GM21576 (cell line): ENCODE results near the gene NR2C2AP.
"Not testable (repeated sequence)": the region's sequence is repeated elsewhere in the genome, so short reads cannot be mapped to it uniquely, and the experiment has no call there.

Experiments used
- ATAC-seq: cut with Tn5 transposase; IDR thresholded peaks from one replicate; pipeline ENCODE4 v1.9.1; 2021; ENCODE audit warnings: mild to moderate bottlenecking, moderate library complexity; ENCODE audit not compliant: unreplicated experiment

Gene NR2C2AP, protein sequence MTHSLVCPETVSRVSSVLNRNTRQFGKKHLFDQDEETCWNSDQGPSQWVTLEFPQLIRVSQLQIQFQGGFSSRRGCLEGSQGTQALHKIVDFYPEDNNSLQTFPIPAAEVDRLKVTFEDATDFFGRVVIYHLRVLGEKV

GRCh38 chr19:19203012-19203856 lies at the start of gene NR2C2AP:
TSS of gene NR2C2AP (minus strand) at chr19:19203414. CDS start at chr19:19203060, 354 bp downstream.
- peak; percentile 77 for ATAC-seq

- ATAC-seq: no peak
Measured at GRCh38 chr19:19250196-19250801, 47.1 kb upstream of the NR2C2AP start.

DNA sequence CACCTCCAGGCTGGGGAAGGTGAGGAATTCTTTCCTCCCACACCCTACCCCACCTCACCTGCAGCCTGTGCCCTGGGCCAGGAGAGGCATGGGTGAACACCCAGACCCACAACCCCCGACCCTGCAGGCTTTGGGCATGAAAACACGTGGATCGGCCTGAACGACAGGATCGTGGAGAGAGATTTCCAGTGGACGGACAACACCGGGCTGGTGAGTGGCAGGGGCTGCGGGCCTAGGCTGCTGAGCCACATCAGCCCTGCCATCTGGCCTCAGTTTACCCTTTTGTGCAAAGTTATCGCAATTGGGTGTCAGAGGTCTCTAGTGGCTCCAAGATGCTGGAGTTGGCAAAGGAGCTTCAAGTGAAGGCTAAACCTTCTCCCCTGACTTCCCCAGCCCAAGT lies 37.3 kb upstream of the NR2C2AP start:
- ATAC-seq: no peak

- ATAC-seq: no peak
Measured at GRCh38 chr19:19239675-19240074, 36.5 kb upstream of the NR2C2AP start.

- ATAC-seq: no peak
Measured at GRCh38 chr19:19238126-19238894, 35.1 kb upstream of the NR2C2AP start.

GRCh38 chr19:19236173-19236572 lies 33.0 kb upstream of the NR2C2AP start:
- ATAC-seq: no peak

DNA sequence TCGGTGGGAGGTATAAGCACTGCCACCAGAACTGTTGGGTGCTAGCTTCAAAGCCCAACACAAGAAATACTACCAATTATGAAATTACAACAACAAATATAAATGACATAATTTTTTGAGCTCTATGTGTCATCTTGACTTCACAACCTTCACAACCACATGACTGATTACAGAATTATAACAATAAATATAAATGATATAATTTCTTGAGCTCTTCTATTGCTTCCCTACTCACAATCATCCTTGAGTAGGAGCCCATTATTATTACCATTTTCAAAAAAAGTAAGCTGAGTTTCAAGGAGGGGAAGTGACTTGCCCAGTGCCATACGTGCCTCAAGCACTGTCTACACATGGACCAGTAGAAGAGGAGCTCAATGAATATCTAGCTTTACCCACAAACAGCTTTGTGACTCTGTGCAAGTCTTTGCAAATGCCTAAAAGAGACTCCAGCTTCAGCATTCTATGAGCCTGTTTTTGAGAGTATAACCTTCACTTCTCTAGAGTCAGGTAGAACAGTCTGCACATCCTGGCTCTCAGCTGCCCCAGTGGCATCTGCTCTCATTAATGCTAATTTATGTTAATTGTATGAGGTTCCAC lies 31.1 kb upstream of the NR2C2AP start:
- no peak for ATAC-seq

- ATAC-seq: no peak
Measured at GRCh38 chr19:19232261-19232721, 29.1 kb upstream of the NR2C2AP start.

- no peak for ATAC-seq
Measured at GRCh38 chr19:19230999-19231398, 27.8 kb upstream of the NR2C2AP start.

DNA sequence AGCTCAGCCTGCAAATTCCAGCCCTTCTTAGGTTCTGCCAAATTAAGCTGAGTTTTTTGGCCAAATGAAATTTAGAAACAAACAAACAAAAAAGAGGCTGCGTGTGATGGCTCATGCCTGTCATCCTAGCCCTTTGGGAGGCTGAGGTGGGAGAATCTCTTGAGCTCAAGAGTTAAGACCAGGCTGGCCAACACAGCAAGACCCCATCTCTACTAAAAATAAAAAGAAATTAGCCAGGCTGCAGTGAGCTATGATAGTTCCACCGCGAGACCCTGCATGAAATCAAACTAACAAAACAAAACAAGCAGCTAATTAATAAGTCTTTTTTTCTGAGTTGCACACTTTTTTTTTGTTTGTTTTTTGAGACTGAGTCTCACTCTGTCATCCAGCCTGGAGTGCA lies 26.5 kb upstream of the NR2C2AP start:
- ATAC-seq: no peak

DNA sequence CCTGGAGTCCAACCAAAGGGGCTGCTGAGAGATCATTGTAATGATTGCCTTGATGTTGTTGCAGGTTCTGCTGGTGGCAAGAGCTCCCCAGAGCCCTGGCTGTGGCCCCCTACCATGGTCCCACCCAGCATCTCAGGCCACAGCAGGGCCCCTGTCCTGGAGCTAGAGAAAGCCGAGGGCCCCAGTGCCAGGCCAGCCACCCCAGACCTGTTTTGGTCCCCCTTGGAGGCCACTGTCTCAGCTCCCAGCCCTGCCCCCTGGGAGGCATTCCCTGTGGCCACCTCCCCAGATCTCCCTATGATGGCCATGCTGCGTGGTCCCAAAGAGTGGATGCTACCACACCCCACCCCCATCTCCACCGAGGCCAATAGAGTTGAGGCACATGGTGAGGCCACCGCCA lies 24.0 kb upstream of the NR2C2AP start:
- ATAC-seq: no peak

- ATAC-seq: no peak
Measured at GRCh38 chr19:19226663-19227062, 23.4 kb upstream of the NR2C2AP start.

GRCh38 chr19:19226204-19226603 lies 23.0 kb upstream of the NR2C2AP start:
- ATAC-seq: no peak

- ATAC-seq: no peak
Measured at GRCh38 chr19:19224852-19225494, 21.8 kb upstream of the NR2C2AP start.

- no peak for ATAC-seq
Measured at GRCh38 chr19:19224150-19224851, 21.1 kb upstream of the NR2C2AP start.

GRCh38 chr19:19223636-19224035 lies 20.4 kb upstream of the NR2C2AP start:
- ATAC-seq: no peak

- no peak for ATAC-seq
Measured at GRCh38 chr19:19223060-19223459, 19.8 kb upstream of the NR2C2AP start.

DNA sequence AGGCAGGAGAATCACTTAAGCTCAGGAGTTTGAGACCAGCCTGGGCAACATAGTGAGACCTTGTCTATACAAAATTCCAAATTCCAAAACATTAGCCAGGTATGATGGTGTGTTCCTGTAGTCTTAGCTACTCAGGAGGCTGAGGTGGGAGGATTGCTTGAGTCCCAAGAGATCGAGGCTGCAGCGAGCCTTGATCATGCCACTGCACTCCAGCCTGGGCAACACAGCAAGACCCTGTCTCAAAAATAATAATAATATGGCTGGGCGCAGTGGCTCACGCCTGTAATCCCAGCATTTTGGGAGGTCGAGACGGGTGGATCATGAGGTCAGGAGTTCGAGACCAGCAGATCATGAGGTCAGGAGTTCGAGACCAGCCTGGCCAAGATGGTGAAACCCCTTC lies 17.8 kb upstream of the NR2C2AP start:
- not testable (repeated sequence) for ATAC-seq

GRCh38 chr19:19218911-19219310 lies 15.7 kb upstream of the NR2C2AP start:
- no peak for ATAC-seq

- ATAC-seq: no peak
Measured at GRCh38 chr19:19217099-19217498, 13.9 kb upstream of the NR2C2AP start.
